Dermis microvascular lymphatic vessel endothelial cell (primary cell): Measurements from ENCODE around the gene DDX42. TPM values are rescaled to one million over a fixed set of nuclear protein-coding genes. Genes with fewer than 3 reads are reported as not detected.

Experiments
- total RNA-seq: library from RNA; depleted of rRNA; stranded (reverse); fragments of >200 nt; gene quantifications from 2 replicates; pipeline ENCODE4 v1.2.1, GENCODE V29; 2014

The DDX42 gene
- total RNA-seq, 1 donor from 2014 or later: 36.1 TPM

Other genes with a start within 250 kb of the DDX42 start
- 25.3 and 36.0 TPM in 2 replicates for gene DCAF7, start 223.7 kb upstream of the DDX42 start, total RNA-seq
- 14.8 TPM in 2 replicates for gene TACO1, start 173.3 kb upstream of the DDX42 start, total RNA-seq
- 73.8 and 113 TPM in 2 replicates for gene MAP3K3, start 151.8 kb upstream of the DDX42 start, total RNA-seq
- gene LIMD2, start 74.0 kb upstream of the DDX42 start, total RNA-seq: 18.0 and 51.6 TPM in 2 replicates
- 19.6 and 34.6 TPM in 2 replicates for gene STRADA, start 32.4 kb upstream of the DDX42 start, total RNA-seq
- 65.2 and 98.9 TPM in 2 replicates for gene CCDC47, start 573 bp upstream of the DDX42 start, total RNA-seq
- gene PSMC5, start 53.3 kb downstream of the DDX42 start, total RNA-seq: 66.0 and 84.6 TPM in 2 replicates
- gene FTSJ3, start 53.5 kb downstream of the DDX42 start, total RNA-seq: 53.1 and 72.6 TPM in 2 replicates
- gene SMARCD2, start 68.5 kb downstream of the DDX42 start, total RNA-seq: 59.7 and 62.8 TPM in 2 replicates
- gene CSH2, start 99.5 kb downstream of the DDX42 start, total RNA-seq: not detected in 2 replicates
- not detected in 2 replicates for gene GH2, start 107.8 kb downstream of the DDX42 start, total RNA-seq
- not detected in 2 replicates for gene CSH1, start 122.4 kb downstream of the DDX42 start, total RNA-seq
- not detected in 2 replicates for gene CSHL1, start 137.1 kb downstream of the DDX42 start, total RNA-seq
- not detected in 2 replicates for gene GH1, start 144.7 kb downstream of the DDX42 start, total RNA-seq
- 0.51 and 3.0 TPM in 2 replicates for gene CD79B, start 158.2 kb downstream of the DDX42 start, total RNA-seq
- gene SCN4A, start 198.7 kb downstream of the DDX42 start, total RNA-seq: 0.13 TPM in 1 of 2 replicates, not detected in the other
- 0.51 and 0.76 TPM in 2 replicates for gene PRR29, start 224.2 kb downstream of the DDX42 start, total RNA-seq
- 220 and 251 TPM in 2 replicates for gene ICAM2, start 246.5 kb downstream of the DDX42 start, total RNA-seq